ENCODE results near the gene ZKSCAN8. TPM values are rescaled to one million over a fixed set of nuclear protein-coding genes. Genes with fewer than 3 reads are reported as not detected.

The ZKSCAN8 gene
- total and polyA plus RNA-seq, 2 donors (not counting 3 experiments of a cell fraction or from before 2014, with no cell fraction given) = 9.4 to 19.7 TPM

DNA sequence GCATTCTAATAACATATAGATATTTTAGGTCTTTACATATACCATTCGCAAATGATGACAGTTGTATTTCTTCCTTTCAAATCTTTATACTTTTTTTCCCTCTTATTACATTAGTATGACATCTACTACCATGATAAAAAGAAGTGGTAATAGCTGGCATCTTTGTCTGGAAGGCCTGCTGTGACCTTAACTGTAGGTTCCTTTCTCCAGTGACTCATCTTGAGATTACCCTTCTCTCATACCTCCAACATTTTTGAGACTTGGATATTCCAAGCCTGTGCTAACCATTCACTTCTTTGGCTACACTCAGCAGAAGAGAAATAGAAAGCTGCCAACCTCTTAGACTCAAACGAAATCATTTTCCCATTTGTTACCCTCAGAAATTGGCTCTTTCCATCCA is 30.3 kb downstream of the ZKSCAN8 start:
- FAIRE-seq (no peak), DNase-seq (ENCODE audit: low read depth, low spot score) (no peak)
- no peaks in the 10 kb centered on the region for H3K9me1 ChIP-seq (replicated peaks; ENCODE audit: control insufficient read depth, extremely low read depth, insufficient read depth, low read length)
- no peak overlapping the region for H3K27ac ChIP-seq (ENCODE audit: insufficient read depth, low read depth, low read length)
- ChIA-PET POLR2A (no interaction called here), CTCF (no interaction called here)
- H3K36me3 ChIP-seq (ENCODE audit: control insufficient read depth in 2 of 2, extremely low read depth in 1 of 2, insufficient read depth in 2 of 2, low read length in 2 of 2) = no peaks in the 10 kb centered on the region
- H3K27me3 ChIP-seq (ENCODE audit: control insufficient read depth in 2 of 2, insufficient read depth in 2 of 2, low read length in 2 of 2) = peaks cover 0 to 3% of the 10 kb centered on the region in 2 experiments
- no peaks in the 10 kb centered on the region for H3K9me3 ChIP-seq (replicated peaks; ENCODE audit: control insufficient read depth, insufficient read depth, low read length)
- dilution Hi-C loops (cut with MboI; ENCODE audit: extremely low pct_ligation_motif_present, low sequenced_read_pairs) (no loop called here), intact Hi-C loops (cut with micrococcal nuclease) (no loop called here)
- no peak overlapping the region for H3K9ac ChIP-seq (replicated peaks; ENCODE audit: extremely low read depth, insufficient read depth, low read length)
- no TSS peak for BruUV-seq (replicated peaks)
- no peaks in the 10 kb centered on the region for H3K4me1 ChIP-seq (ENCODE audit: control insufficient read depth, extremely low read depth, insufficient read depth, low read length)
- no peaks in the 10 kb centered on the region for H3K79me2 ChIP-seq (ENCODE audit: control insufficient read depth, insufficient read depth, low read length)
- H4K20me1 ChIP-seq (replicated peaks; ENCODE audit: control insufficient read depth, extremely low read depth, insufficient read depth, low read length) = no peaks in the 10 kb centered on the region
- no peak overlapping the region for H3K4me3 ChIP-seq (replicated peaks in 1 of 3; ENCODE audit: insufficient read depth in 1 of 3, low read depth in 1 of 3, low read length in 3 of 3)
- H2AFZ ChIP-seq (ENCODE audit: low read depth, low read length) = no peak overlapping the region
- TF ChIP-seq, protein P1, sequence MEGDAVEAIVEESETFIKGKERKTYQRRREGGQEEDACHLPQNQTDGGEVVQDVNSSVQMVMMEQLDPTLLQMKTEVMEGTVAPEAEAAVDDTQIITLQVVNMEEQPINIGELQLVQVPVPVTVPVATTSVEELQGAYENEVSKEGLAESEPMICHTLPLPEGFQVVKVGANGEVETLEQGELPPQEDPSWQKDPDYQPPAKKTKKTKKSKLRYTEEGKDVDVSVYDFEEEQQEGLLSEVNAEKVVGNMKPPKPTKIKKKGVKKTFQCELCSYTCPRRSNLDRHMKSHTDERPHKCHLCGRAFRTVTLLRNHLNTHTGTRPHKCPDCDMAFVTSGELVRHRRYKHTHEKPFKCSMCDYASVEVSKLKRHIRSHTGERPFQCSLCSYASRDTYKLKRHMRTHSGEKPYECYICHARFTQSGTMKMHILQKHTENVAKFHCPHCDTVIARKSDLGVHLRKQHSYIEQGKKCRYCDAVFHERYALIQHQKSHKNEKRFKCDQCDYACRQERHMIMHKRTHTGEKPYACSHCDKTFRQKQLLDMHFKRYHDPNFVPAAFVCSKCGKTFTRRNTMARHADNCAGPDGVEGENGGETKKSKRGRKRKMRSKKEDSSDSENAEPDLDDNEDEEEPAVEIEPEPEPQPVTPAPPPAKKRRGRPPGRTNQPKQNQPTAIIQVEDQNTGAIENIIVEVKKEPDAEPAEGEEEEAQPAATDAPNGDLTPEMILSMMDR (IDR thresholded peaks at IDR 0.05; ENCODE audit: extremely low read depth in 1 of 2, insufficient read depth in 1 of 2, low read depth in 1 of 2, low read length in 2 of 2) = no peak
- TF ChIP-seq POLR2A (IDR thresholded peaks at IDR 0.05; ENCODE audit: low read depth, low read length) (no peak), FOS (IDR thresholded peaks at IDR 0.05; ENCODE audit: borderline replicate concordance, insufficient read depth, low read length) (no peak), MYC (IDR thresholded peaks at IDR 0.05; ENCODE audit: low read depth, low read length) (no peak), GATA2 (IDR thresholded peaks at IDR 0.05; ENCODE audit: insufficient read depth, insufficient read length, low read depth, low read length) (no peak), EZH2 (IDR thresholded peaks at IDR 0.05; ENCODE audit: borderline replicate concordance, low read depth, low read length, severe bottlenecking) (no peak), JUN (IDR thresholded peaks at IDR 0.05; ENCODE audit: borderline replicate concordance, insufficient read depth, insufficient read length, low read depth) (no peak), POLR2AphosphoS5 (IDR thresholded peaks at IDR 0.05; ENCODE audit: insufficient read depth, low read depth, low read length) (no peak)
- TF ChIP-seq, protein P2, sequence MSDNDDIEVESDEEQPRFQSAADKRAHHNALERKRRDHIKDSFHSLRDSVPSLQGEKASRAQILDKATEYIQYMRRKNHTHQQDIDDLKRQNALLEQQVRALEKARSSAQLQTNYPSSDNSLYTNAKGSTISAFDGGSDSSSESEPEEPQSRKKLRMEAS (IDR thresholded peaks at IDR 0.05; ENCODE audit: insufficient read depth, insufficient read length) = no peak
- no peak overlapping the region for H3K4me2 ChIP-seq (ENCODE audit: insufficient read depth, low read length)

Measured in endothelial cell of umbilical vein (primary cell).